WTC11 (cell line): ENCODE data around the gene FBXO28. TPM values are rescaled to one million over a fixed set of nuclear protein-coding genes. Genes with fewer than 3 reads are reported as not detected.
A peak's percentile ranks its signal among the peaks of the same experiment; 100 is the strongest.

Source experiments
- ATAC-seq: fragments of 200-7000 bp; cut with Tn5 transposase; 2 replicates; pipeline ENCODE4 v1.10.0; 2021; ENCODE audit warnings: mild to moderate bottlenecking, moderate library complexity
- CTCF ChIA-PET: fragments of 300-600 bp; sonication (Branson Sonifier 250); formaldehyde crosslinking; loops from one replicate; lab custom pipeline; 2021; ENCODE audit warnings: antibody characterized with exemption; lab: Charles Lee
- POLR2A ChIA-PET: fragments of 350-600 bp; sonication (Branson Sonifier 250); formaldehyde crosslinking; loops from one replicate; lab custom pipeline; 2021; ENCODE audit warnings: antibody characterized with exemption; lab: Charles Lee
- DNase-seq: peaks from one replicate; pipeline ENCODE4 v3.0.0; 2021; ENCODE audit warnings: low spot score
- H3K27ac Mint-ChIP-seq: 2 replicates; pipeline ENCODE4 v1.8.0; 2021; ENCODE audit warnings: mixed read lengths
- H3K27me3 Mint-ChIP-seq: 2 replicates; pipeline ENCODE4 v1.8.0; 2021; ENCODE audit warnings: low read depth, mild to moderate bottlenecking, moderate library complexity, mixed read lengths
- H3K36me3 Mint-ChIP-seq: 2 replicates; pipeline ENCODE4 v1.8.0; 2021; ENCODE audit warnings: mixed read lengths
- H3K4me1 Mint-ChIP-seq: 2 replicates; pipeline ENCODE4 v1.8.0; 2022; ENCODE audit warnings: mixed read lengths
- H3K4me3 Mint-ChIP-seq: 2 replicates; pipeline ENCODE4 v1.8.0; 2021; ENCODE audit warnings: mild to moderate bottlenecking, moderate library complexity, mixed read lengths
- H3K9me3 Mint-ChIP-seq: 2 replicates; pipeline ENCODE4 v1.8.0; 2021; ENCODE audit warnings: mixed read lengths
- ARID4B ChIP-seq: sonication (generic); formaldehyde crosslinking; IDR thresholded peaks from 2 replicates; pipeline ENCODE4 v1.8.0; 2023; ENCODE audit warnings: missing genetic modification reagents, mild to moderate bottlenecking, borderline replicate concordance
- ATF2 ChIP-seq: sonication (generic); formaldehyde crosslinking; IDR thresholded peaks from 2 replicates; pipeline ENCODE4 v1.8.1; 2022; ENCODE audit warnings: low read depth, missing genetic modification reagents, borderline replicate concordance
- FOXP1 ChIP-seq: sonication (generic); formaldehyde crosslinking; IDR thresholded peaks from 2 replicates; pipeline ENCODE4 v1.8.0; 2022; ENCODE audit warnings: missing genetic modification reagents, mild to moderate bottlenecking, moderate library complexity, borderline replicate concordance
- GABPB1 ChIP-seq: sonication (generic); formaldehyde crosslinking; IDR thresholded peaks from 2 replicates; pipeline ENCODE4 v1.8.1; 2023; ENCODE audit warnings: mild to moderate bottlenecking, missing genetic modification reagents
- IRF2 ChIP-seq: sonication (generic); formaldehyde crosslinking; IDR thresholded peaks from 2 replicates; pipeline ENCODE4 v1.8.0; 2022; ENCODE audit warnings: low read depth, missing genetic modification reagents, borderline replicate concordance
- JAZF1 ChIP-seq: fragments of 250-450 bp; sonication (Bioruptor Pico); IDR thresholded peaks from 2 replicates; pipeline ENCODE4 v1.9.0; 2021; ENCODE audit warnings: moderate library complexity, mild to moderate bottlenecking, inconsistent platforms
- JUN ChIP-seq: sonication (generic); formaldehyde crosslinking; IDR thresholded peaks from 2 replicates; pipeline ENCODE4 v1.8.0; 2023; ENCODE audit warnings: mild to moderate bottlenecking, missing genetic modification reagents
- MAX ChIP-seq: sonication (generic); formaldehyde crosslinking; IDR thresholded peaks from 2 replicates; pipeline ENCODE4 v1.8.0; 2022; ENCODE audit warnings: mild to moderate bottlenecking, missing genetic modification reagents
- MXD4 ChIP-seq: fragments of 250-450 bp; sonication (Bioruptor Pico); IDR thresholded peaks from 2 replicates; pipeline ENCODE4 v1.8.0; 2021; ENCODE audit warnings: mild to moderate bottlenecking, moderate library complexity, borderline replicate concordance
- RELA ChIP-seq: sonication (generic); formaldehyde crosslinking; IDR thresholded peaks from 2 replicates; pipeline ENCODE4 v1.8.1; 2022; ENCODE audit warnings: missing genetic modification reagents, mild to moderate bottlenecking, borderline replicate concordance
- RORB ChIP-seq: fragments of 250-450 bp; sonication (Bioruptor Pico); IDR thresholded peaks from 2 replicates; pipeline ENCODE4 v1.9.0; 2021; ENCODE audit warnings: mild to moderate bottlenecking
- TEAD1 ChIP-seq: sonication (generic); formaldehyde crosslinking; IDR thresholded peaks from 2 replicates; pipeline ENCODE4 v1.8.0; 2022; ENCODE audit warnings: mild to moderate bottlenecking, missing genetic modification reagents
- TP53 ChIP-seq: sonication (generic); formaldehyde crosslinking; IDR thresholded peaks from 2 replicates; pipeline ENCODE4 v1.8.1; 2023; ENCODE audit warnings: mild to moderate bottlenecking, missing genetic modification reagents
- ZNF138 ChIP-seq: sonication (generic); formaldehyde crosslinking; conservative IDR thresholded peaks from 2 replicates; pipeline ENCODE4 v1.8.1; 2022; ENCODE audit warnings: mild to moderate bottlenecking, moderate library complexity, missing genetic modification reagents
- ZNF219 ChIP-seq: sonication (generic); formaldehyde crosslinking; IDR thresholded peaks from 2 replicates; pipeline ENCODE4 v1.8.0; 2023; ENCODE audit warnings: missing genetic modification reagents, mild to moderate bottlenecking, borderline replicate concordance
- ZNF232 ChIP-seq: sonication (generic); formaldehyde crosslinking; IDR thresholded peaks from 2 replicates; pipeline ENCODE4 v1.8.0; 2022; ENCODE audit warnings: mild to moderate bottlenecking, missing genetic modification reagents
- ZNF416 ChIP-seq: fragments of 250-450 bp; sonication (Bioruptor Pico); IDR thresholded peaks from 2 replicates; pipeline ENCODE4 v1.9.0; 2021; ENCODE audit warnings: mild to moderate bottlenecking, inconsistent platforms
- ZNF512 ChIP-seq: sonication (generic); formaldehyde crosslinking; IDR thresholded peaks from 2 replicates; pipeline ENCODE4 v1.8.1; 2022; ENCODE audit warnings: missing genetic modification reagents, borderline replicate concordance
- ZNF532 ChIP-seq: fragments of 250-450 bp; sonication (Bioruptor Pico); IDR thresholded peaks from 2 replicates; pipeline ENCODE4 v1.9.0; 2021; ENCODE audit warnings: mild to moderate bottlenecking, borderline replicate concordance
- total RNA-seq: library from RNA; stranded (reverse); gene quantifications from 3 replicates; pipeline ENCODE4 v1.2.3, GENCODE V29; 2021

Gene FBXO28
- total RNA-seq, 1 experiment from 2014 or later, result 36.8 TPM

GRCh38 chr1:224098007-224098406 lies 15.9 kb upstream of the FBXO28 start (continued):
- no peak for TF ChIP-seq RELA (CRISPR knock-in tag)
- no peak for TF ChIP-seq ZNF532 (CRISPR knock-in tag)

- no peaks in the 10 kb centered on the region for H3K36me3 Mint-ChIP-seq
- peak; percentile 22 for DNase-seq
- POLR2A ChIA-PET, result no interaction called here
- H3K27ac Mint-ChIP-seq, result no peak overlapping the region
- no peak overlapping the region for H3K4me3 Mint-ChIP-seq
- CTCF ChIA-PET, result interaction anchor here (0.5 to 2.8 kb wide), 11 partner anchors 9 to 550 kb away, joined by 3 to 18 read pairs (median 3); no protein-coding TSS in a partner anchor
- H3K4me1 Mint-ChIP-seq, result peaks cover 3% of the 10 kb centered on the region; the same call in 1 of the 2 replicates
- peaks cover 2% of the 10 kb centered on the region; the same call in 1 of the 2 replicates for H3K27me3 Mint-ChIP-seq
- ATAC-seq, result peak; percentile 100
- H3K9me3 Mint-ChIP-seq, result no peaks in the 10 kb centered on the region
- TF ChIP-seq MXD4 (CRISPR knock-in tag), result no peak
- TF ChIP-seq ZNF138 (CRISPR knock-in tag), result no peak
- TF ChIP-seq ZNF532 (CRISPR knock-in tag), result no peak
- TF ChIP-seq ZNF232 (CRISPR knock-in tag), result no peak
- TF ChIP-seq IRF2 (CRISPR knock-in tag), result no peak
- TF ChIP-seq JUN (CRISPR knock-in tag), result no peak
- TF ChIP-seq TEAD1 (CRISPR knock-in tag), result no peak
- no peak for TF ChIP-seq JAZF1
- TF ChIP-seq ZNF512, result no peak
- no peak for TF ChIP-seq MAX
- TF ChIP-seq RORB (CRISPR knock-in tag), result no peak
- no peak for TF ChIP-seq ZNF416 (CRISPR knock-in tag)
- no peak for TF ChIP-seq ARID4B
- TF ChIP-seq ZNF219 (CRISPR knock-in tag), result no peak
- no peak for TF ChIP-seq TP53 (CRISPR knock-in tag)
- TF ChIP-seq ATF2 (CRISPR knock-in tag), result no peak
- no peak for TF ChIP-seq FOXP1 (CRISPR knock-in tag)
- TF ChIP-seq GABPB1, result no peak
Measured at GRCh38 chr1:224106568-224107281, 7.2 kb upstream of the FBXO28 start.
